ENCODE measurements around the gene SIAH1. TPM values are rescaled to one million over a fixed set of nuclear protein-coding genes. Genes with fewer than 3 reads are reported as not detected.
"Not testable (repeated sequence)": the region's sequence is repeated elsewhere in the genome, so short reads cannot be mapped to it uniquely, and the experiment has no call there.

Gene SIAH1
- total RNA-seq, 1 donor from 2014 or later, result 29.4 TPM

DNA sequence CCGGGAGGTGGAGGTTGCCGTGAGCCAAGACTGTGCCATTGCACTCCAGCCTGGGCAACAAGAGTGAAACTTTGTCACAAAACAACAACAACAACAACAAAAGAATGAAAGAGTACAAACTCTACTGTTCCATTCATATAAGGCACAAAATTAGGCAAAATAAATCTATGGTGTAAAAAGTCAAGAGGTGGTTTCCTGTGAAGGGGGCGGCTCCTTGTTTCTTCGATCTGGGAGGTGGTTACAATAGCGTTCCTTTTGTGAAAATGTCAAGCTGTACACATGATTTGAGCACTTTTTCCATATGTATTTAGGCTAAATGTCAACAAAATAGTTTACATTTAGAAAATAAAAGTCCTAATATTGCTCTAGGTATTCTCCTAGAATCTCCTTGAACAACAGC is 6.9 kb downstream of the SIAH1 start:
- peak; percentile 15 for DNase-seq (ENCODE audit: extremely low spot score, unreplicated experiment)
- no peaks in the 10 kb centered on the region for H3K9me3 Mint-ChIP-seq (ENCODE audit: unreplicated experiment)
- no peaks in the 10 kb centered on the region for H3K36me3 Mint-ChIP-seq (ENCODE audit: unreplicated experiment)
- no peak for TF ChIP-seq CTCF (IDR thresholded peaks at IDR 0.05)
- peaks cover 55% of the 10 kb centered on the region for H3K4me1 Mint-ChIP-seq (ENCODE audit: unreplicated experiment)
- H3K27me3 Mint-ChIP-seq (ENCODE audit: unreplicated experiment), result no peaks in the 10 kb centered on the region
- no peak overlapping the region for H3K27ac Mint-ChIP-seq (ENCODE audit: unreplicated experiment)
- no peak overlapping the region for H3K4me3 Mint-ChIP-seq (ENCODE audit: unreplicated experiment)

GRCh38 chr16:48377301-48377700 is 7.9 kb downstream of the SIAH1 start:
- peak; percentile 8 for DNase-seq (ENCODE audit: extremely low spot score, unreplicated experiment)
- H3K36me3 Mint-ChIP-seq (ENCODE audit: unreplicated experiment), result not testable (repeated sequence)
- H3K27ac Mint-ChIP-seq (ENCODE audit: unreplicated experiment), result peak overlapping the region; percentile 42

DNA sequence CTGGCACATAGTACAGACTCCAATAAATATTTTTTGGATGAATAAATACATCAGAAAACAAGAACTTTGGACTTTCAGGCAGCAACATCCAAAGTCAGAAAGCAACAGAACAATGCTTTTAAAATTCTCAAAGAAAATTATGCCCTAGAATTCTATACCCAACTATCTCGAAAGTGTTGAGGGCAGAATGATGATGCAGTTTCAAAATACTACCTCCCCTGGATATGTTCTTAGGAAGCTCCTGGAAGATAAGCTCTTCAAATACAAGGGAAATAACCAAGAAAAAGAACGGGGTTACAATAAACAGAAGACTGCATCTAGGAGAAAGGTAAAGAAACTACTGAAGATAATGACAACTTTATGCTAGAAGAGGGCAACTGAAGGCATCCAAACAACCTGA is 11.0 kb downstream of the SIAH1 start:
- Mint-ChIP-seq H3K4me1 (ENCODE audit: unreplicated experiment) (peaks cover 40% of the 10 kb centered on the region), H3K27me3 (ENCODE audit: unreplicated experiment) (no peaks in the 10 kb centered on the region), H3K27ac (ENCODE audit: unreplicated experiment) (no peak overlapping the region), H3K36me3 (ENCODE audit: unreplicated experiment) (no peaks in the 10 kb centered on the region), H3K4me3 (ENCODE audit: unreplicated experiment) (no peak overlapping the region), H3K9me3 (ENCODE audit: unreplicated experiment) (no peaks in the 10 kb centered on the region)
- DNase-seq (ENCODE audit: extremely low spot score, unreplicated experiment), result no peak
- no peak for TF ChIP-seq CTCF (IDR thresholded peaks at IDR 0.05)

More at GRCh38 chr16:48377301-48377700, 7.9 kb downstream of the SIAH1 start:
- H3K4me1 Mint-ChIP-seq (ENCODE audit: unreplicated experiment), result peaks cover 45% of the 10 kb centered on the region
- not testable (repeated sequence) for H3K9me3 Mint-ChIP-seq (ENCODE audit: unreplicated experiment); H3K27me3 Mint-ChIP-seq (ENCODE audit: unreplicated experiment); H3K4me3 Mint-ChIP-seq (ENCODE audit: unreplicated experiment)

DNA sequence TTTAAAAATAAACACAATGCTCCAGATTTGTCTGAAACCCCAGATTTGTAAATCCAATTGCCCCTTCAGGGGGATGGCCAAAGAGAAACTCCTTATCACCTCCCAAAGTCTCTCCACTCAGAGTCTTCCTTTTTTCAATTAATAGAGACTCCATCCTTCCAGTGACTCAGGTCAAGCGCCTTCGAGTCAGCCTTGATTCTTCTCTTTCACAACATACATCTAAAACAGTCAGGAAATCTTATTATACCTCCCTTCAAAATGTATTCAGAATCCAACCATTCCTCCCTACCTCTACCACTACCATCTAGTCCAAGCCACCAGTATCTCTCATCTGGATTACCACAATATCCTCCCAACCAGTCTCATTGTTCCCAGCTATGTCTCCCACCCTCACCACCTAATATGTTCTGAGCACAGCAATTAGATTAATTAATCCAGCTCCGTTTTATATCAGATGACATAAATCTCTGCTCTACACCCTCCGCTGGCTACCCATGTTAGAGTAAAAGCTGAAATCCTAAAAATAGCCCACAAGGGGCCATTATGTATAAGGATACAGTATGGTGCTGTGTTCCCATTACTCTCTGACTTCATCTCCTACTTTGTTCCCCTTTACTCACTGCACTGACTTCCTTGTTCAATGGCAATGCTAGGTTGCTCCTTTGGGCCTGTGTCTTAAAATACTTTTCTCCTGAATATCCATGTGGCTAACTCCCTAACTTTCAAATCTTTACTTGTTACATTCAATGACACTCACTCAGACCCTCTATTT is 11.8 kb downstream of the SIAH1 start:
- Mint-ChIP-seq H3K36me3 (ENCODE audit: unreplicated experiment) (no peaks in the 10 kb centered on the region), H3K27ac (ENCODE audit: unreplicated experiment) (no peak overlapping the region), H3K4me1 (ENCODE audit: unreplicated experiment) (peaks cover 34% of the 10 kb centered on the region), H3K4me3 (ENCODE audit: unreplicated experiment) (no peak overlapping the region), H3K27me3 (ENCODE audit: unreplicated experiment) (no peaks in the 10 kb centered on the region), H3K9me3 (ENCODE audit: unreplicated experiment) (no peaks in the 10 kb centered on the region)
- no peak for DNase-seq (ENCODE audit: extremely low spot score, unreplicated experiment)
- no peak for TF ChIP-seq CTCF (IDR thresholded peaks at IDR 0.05)

DNA sequence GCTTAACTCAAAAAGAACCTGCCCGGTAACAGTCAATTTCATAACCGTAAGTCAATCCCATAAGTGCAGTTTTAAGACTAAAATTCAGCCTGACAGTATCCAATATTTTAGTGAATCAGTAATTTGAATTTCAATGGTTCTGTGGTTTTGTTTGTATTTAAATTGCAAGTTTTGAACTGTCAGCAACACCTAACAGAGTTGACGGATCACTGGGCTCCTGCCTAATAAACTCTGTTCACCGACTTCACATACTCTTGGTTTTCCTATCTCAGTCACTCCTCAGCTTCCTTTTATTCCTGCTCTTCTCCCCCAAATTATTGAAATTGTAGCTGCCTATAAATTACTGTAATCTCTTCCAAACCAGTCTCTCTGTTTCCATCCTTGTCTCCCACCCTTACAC is 12.5 kb downstream of the SIAH1 start:
- H3K36me3 Mint-ChIP-seq (ENCODE audit: unreplicated experiment), result no peaks in the 10 kb centered on the region
- no peaks in the 10 kb centered on the region for H3K9me3 Mint-ChIP-seq (ENCODE audit: unreplicated experiment)
- H3K4me1 Mint-ChIP-seq (ENCODE audit: unreplicated experiment), result peaks cover 33% of the 10 kb centered on the region
- no peak overlapping the region for H3K4me3 Mint-ChIP-seq (ENCODE audit: unreplicated experiment)
- TF ChIP-seq CTCF (IDR thresholded peaks at IDR 0.05), result no peak
- no peak for DNase-seq (ENCODE audit: extremely low spot score, unreplicated experiment)
- H3K27me3 Mint-ChIP-seq (ENCODE audit: unreplicated experiment), result no peaks in the 10 kb centered on the region
- H3K27ac Mint-ChIP-seq (ENCODE audit: unreplicated experiment), result no peak overlapping the region

All from osteocyte (in vitro differentiated cells).